Neuronal stem cell (in vitro differentiated cells): ENCODE results near the gene CARMIL1.

Source experiments
- DNase-seq: peaks from one replicate; pipeline ENCODE4 v3.0.0-alpha.2; 2013; ENCODE audit warnings: low spot score
- H2AFZ ChIP-seq: one replicate; pipeline ENCODE4 v1.6.1; 2013; ENCODE audit warnings: mild to moderate bottlenecking, low read length, inconsistent platforms
- H2AK5ac ChIP-seq: 2 replicates; pipeline ENCODE4 v1.6.1; 2013; ENCODE audit warnings: low read depth, mild to moderate bottlenecking, inconsistent platforms, low read length, moderate library complexity, mixed read lengths
- H2BK120ac ChIP-seq: 2 replicates; pipeline ENCODE4 v1.6.1; 2013; ENCODE audit warnings: low read depth, mild to moderate bottlenecking, inconsistent platforms, low read length, moderate library complexity, mixed read lengths
- H2BK12ac ChIP-seq: one replicate; pipeline ENCODE4 v1.6.1; 2013; ENCODE audit warnings: low read length, inconsistent platforms
- H2BK15ac ChIP-seq: 2 replicates; pipeline ENCODE4 v1.6.1; 2013; ENCODE audit warnings: mild to moderate bottlenecking, low read length, inconsistent platforms, mixed read lengths
- H2BK5ac ChIP-seq: one replicate; pipeline ENCODE4 v1.6.1; 2013; ENCODE audit warnings: inconsistent platforms, mild to moderate bottlenecking, low read length, moderate library complexity
- H3K14ac ChIP-seq: one replicate; pipeline ENCODE4 v1.6.1; 2013; ENCODE audit warnings: low read length, inconsistent platforms
- H3K18ac ChIP-seq: 2 replicates; pipeline ENCODE4 v1.6.1; 2013; ENCODE audit warnings: low read length, inconsistent platforms
- H3K23ac ChIP-seq: 2 replicates; pipeline ENCODE4 v1.6.1; 2013; ENCODE audit warnings: low read depth, mild to moderate bottlenecking, mixed read lengths, low read length, inconsistent platforms; ENCODE audit not compliant: poor library complexity
- H3K27ac ChIP-seq: replicated peaks from 3 replicates; pipeline ENCODE4 v1.5.1; 2013; ENCODE audit warnings: low read length, inconsistent platforms
- H3K27me3 ChIP-seq, 3 experiments: 2 replicates each; pipeline ENCODE4 v1.6.1; 2013; ENCODE audit warnings: low read length in 3 of 3, mild to moderate bottlenecking in 2 of 3, inconsistent platforms in 1 of 3, low read depth in 1 of 3, mixed read lengths in 1 of 3, moderate library complexity in 1 of 3; ENCODE audit not compliant: control insufficient read depth in 3 of 3, insufficient read depth in 3 of 3
- H3K36me3 ChIP-seq, 2 donors: replicated peaks in 1 of 2; 2 replicates each; pipeline ENCODE4 v1.6.1; 2013; ENCODE audit warnings: low read length in 2 of 2; ENCODE audit not compliant: control insufficient read depth in 2 of 2, insufficient read depth in 2 of 2
- H3K4ac ChIP-seq: 2 replicates; pipeline ENCODE4 v1.6.1; 2013; ENCODE audit warnings: inconsistent platforms, mild to moderate bottlenecking, low read length, moderate library complexity
- H3K4me1 ChIP-seq, 2 donors: 1 replicate in 1 of 2; 2 replicates in 1 of 2; pipeline ENCODE4 v1.6.1; 2013; ENCODE audit warnings: low read length in 2 of 2, low read depth in 1 of 2; ENCODE audit not compliant: control insufficient read depth in 2 of 2, insufficient read depth in 1 of 2
- H3K4me2 ChIP-seq: one replicate; pipeline ENCODE4 v1.6.1; 2013; ENCODE audit warnings: mild to moderate bottlenecking, low read length, inconsistent platforms; ENCODE audit not compliant: insufficient read depth, poor library complexity, severe bottlenecking
- H3K4me3 ChIP-seq, 2 donors: 2 replicates each; pipeline ENCODE4 v1.5.1; 2013; ENCODE audit warnings: low read length in 2 of 2, mild to moderate bottlenecking in 2 of 2, inconsistent platforms in 1 of 2, moderate library complexity in 1 of 2
- H3K79me1 ChIP-seq: one replicate; pipeline ENCODE4 v1.6.1; 2013; ENCODE audit warnings: low read depth, mild to moderate bottlenecking, inconsistent platforms, low read length, moderate library complexity
- H3K9ac ChIP-seq: one replicate; pipeline ENCODE4 v1.6.1; 2013; ENCODE audit warnings: mild to moderate bottlenecking, low read depth, low read length, inconsistent platforms; ENCODE audit not compliant: poor library complexity
- H3K9me3 ChIP-seq, 2 donors: replicated peaks in 1 of 2; 2 replicates each; pipeline versions ENCODE3 to v1.6.1; 2013; ENCODE audit warnings: low read length in 2 of 2, mild to moderate bottlenecking in 2 of 2, inconsistent platforms in 1 of 2, low read depth in 1 of 2, mixed read lengths in 1 of 2, moderate library complexity in 1 of 2; ENCODE audit not compliant: control insufficient read depth in 2 of 2, insufficient read depth in 1 of 2
- H4K8ac ChIP-seq: one replicate; pipeline ENCODE4 v1.6.1; 2013; ENCODE audit warnings: low read depth, mild to moderate bottlenecking, inconsistent platforms, low read length, moderate library complexity
- H4K91ac ChIP-seq: one replicate; pipeline ENCODE4 v1.6.1; 2013; ENCODE audit warnings: low read length, low read depth, mild to moderate bottlenecking, inconsistent platforms; ENCODE audit not compliant: poor library complexity
- WGBS, 2 donors: extraction: QIAGEN DNeasy Blood & Tissue Kit; methylation state at CpG; one replicate each; pipeline ENCODE4 v1.1.7; 2013; ENCODE audit warnings: missing lambda C conversion rate in 2 of 2, mixed read lengths in 1 of 2; ENCODE audit not compliant: insufficient read length in 2 of 2, insufficient replicate concordance in 1 of 2; ENCODE audit errors: extremely low coverage in 2 of 2; 5-methylcytosine and 5-hydroxymethylcytosine counted together

CARMIL1 gene

DNA sequence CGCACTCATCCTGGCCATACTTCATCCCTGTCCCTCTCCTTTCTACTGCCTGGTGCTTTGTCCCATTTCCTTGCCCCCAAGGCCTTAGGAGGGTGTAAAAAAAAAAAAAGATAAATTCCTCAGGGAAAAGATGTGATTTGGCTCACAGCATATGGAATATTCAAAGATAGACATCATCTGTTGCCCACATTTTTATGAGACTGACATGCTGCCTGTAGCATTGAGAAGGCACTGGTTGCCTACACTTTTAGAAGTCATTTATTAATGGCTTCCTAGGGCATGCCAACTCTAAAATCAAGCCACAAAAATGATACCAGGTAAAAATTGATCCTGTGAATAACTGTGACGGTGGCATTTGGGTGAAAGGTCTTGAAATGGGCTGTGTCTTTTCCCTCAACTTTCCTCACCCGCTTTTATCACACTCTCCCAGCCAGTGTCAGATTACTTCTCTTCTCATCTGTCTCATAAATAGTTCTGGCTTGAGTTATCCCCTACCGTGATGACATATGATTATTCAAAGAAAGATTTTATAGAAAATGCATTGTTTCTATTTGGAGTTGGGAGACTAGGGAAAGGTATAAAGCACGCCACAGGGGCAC lies 139.4 kb downstream of the CARMIL1 start:
- no peak overlapping the region for H2BK120ac ChIP-seq
- no peak overlapping the region for H2BK15ac ChIP-seq
- no peaks in the 10 kb centered on the region for H3K36me3 ChIP-seq
- no peak overlapping the region for H4K91ac ChIP-seq
- H3K27ac ChIP-seq, result no peak overlapping the region
- H3K14ac ChIP-seq, result no peak overlapping the region
- peaks cover 0 to 2% of the 10 kb centered on the region in 2 donors for H3K4me1 ChIP-seq
- H3K9ac ChIP-seq, result no peak overlapping the region
- no peaks in the 10 kb centered on the region for H3K79me1 ChIP-seq
- H2AK5ac ChIP-seq, result no peak overlapping the region
- no peak overlapping the region for H3K4ac ChIP-seq
- no peak overlapping the region for H3K23ac ChIP-seq
- no peak overlapping the region for H3K18ac ChIP-seq
- WGBS, 2 donors, result no CpG with 5 or more reads among the region's 5 CpGs
- no peaks in the 10 kb centered on the region for H3K27me3 ChIP-seq
- H2BK12ac ChIP-seq, result no peak overlapping the region
- H3K4me2 ChIP-seq, result no peak overlapping the region
- DNase-seq, result no peak
- peaks cover 3 to 14% of the 10 kb centered on the region in 2 donors for H3K9me3 ChIP-seq
- no peak overlapping the region for H2AFZ ChIP-seq
- no peak overlapping the region for H4K8ac ChIP-seq
- H3K4me3 ChIP-seq, result no peak overlapping the region
- no peak overlapping the region for H2BK5ac ChIP-seq

DNA sequence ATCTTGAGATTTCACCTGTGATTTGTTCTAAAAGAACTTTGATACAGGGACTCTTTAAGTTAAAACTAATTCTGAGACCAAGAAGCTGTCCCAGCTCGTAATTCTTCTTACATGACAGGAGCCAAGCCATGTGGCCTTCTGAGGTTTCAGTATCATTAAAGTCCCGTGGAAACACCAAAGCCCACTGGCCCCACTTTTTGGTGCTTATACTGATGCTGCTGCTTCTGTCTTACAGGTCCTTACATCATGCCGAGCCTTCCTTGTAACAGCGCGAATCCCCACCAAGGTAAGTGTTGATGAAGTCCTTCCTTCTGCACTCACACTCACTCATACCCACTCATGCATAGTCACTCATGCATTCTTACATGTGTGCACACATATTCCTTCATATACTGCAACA lies 140.7 kb downstream of the CARMIL1 start:
- no peaks in the 10 kb centered on the region for H3K27me3 ChIP-seq
- no CpG with 5 or more reads among the region's 5 CpGs for WGBS, 2 donors
- H4K91ac ChIP-seq, result no peak overlapping the region
- H3K27ac ChIP-seq, result no peak overlapping the region
- no peak overlapping the region for H3K14ac ChIP-seq
- no peak for DNase-seq
- H3K9me3 ChIP-seq, result peaks cover 3 to 14% of the 10 kb centered on the region in 2 donors
- no peaks in the 10 kb centered on the region for H3K79me1 ChIP-seq
- no peak overlapping the region for H4K8ac ChIP-seq
- no peak overlapping the region for H2AFZ ChIP-seq
- no peak overlapping the region for H3K23ac ChIP-seq
- no peak overlapping the region for H2BK15ac ChIP-seq
- no peak overlapping the region for H3K9ac ChIP-seq
- no peak overlapping the region for H3K4me3 ChIP-seq
- H2BK12ac ChIP-seq, result no peak overlapping the region
- no peak overlapping the region for H3K18ac ChIP-seq
- H3K36me3 ChIP-seq, result no peaks in the 10 kb centered on the region
- H3K4me2 ChIP-seq, result no peak overlapping the region
- H3K4me1 ChIP-seq, result no peaks in the 10 kb centered on the region
- H2AK5ac ChIP-seq, result no peak overlapping the region
- H2BK5ac ChIP-seq, result no peak overlapping the region
- no peak overlapping the region for H2BK120ac ChIP-seq
- no peak overlapping the region for H3K4ac ChIP-seq

DNA sequence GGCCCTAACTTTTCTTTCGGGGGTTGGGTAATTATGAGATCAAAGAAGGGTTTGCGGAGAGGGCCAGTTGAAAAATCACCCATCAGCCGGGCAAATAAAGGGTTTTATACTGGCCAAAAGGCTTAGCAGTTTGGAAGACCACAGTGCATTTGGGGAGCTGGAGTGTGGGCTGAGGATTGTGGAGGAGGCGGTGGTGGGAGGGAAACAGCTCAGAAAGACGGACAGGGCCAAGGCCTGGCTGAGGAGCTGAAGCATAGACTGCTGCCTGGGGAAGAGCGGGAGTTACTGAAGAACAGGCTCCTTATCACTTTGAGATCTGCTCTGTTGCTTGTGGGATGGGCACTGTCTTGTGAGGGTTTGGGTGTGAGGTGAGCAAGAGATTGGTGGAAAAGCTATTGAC lies 144.2 kb downstream of the CARMIL1 start:
- Histone ChIP-seq H2BK120ac (no peak overlapping the region), H3K27me3 (no peaks in the 10 kb centered on the region), H4K91ac (no peak overlapping the region), H3K18ac (no peak overlapping the region), H3K4me3 (no peak overlapping the region), H3K23ac (no peak overlapping the region), H3K79me1 (no peaks in the 10 kb centered on the region), H2BK12ac (no peak overlapping the region), H3K4me1 (no peaks in the 10 kb centered on the region), H2BK5ac (no peak overlapping the region), H3K9ac (no peak overlapping the region), H3K14ac (no peak overlapping the region), H4K8ac (no peak overlapping the region), H2AFZ (no peak overlapping the region), H3K4me2 (no peak overlapping the region), H2AK5ac (no peak overlapping the region), H3K36me3 (no peaks in the 10 kb centered on the region), H2BK15ac (no peak overlapping the region), H3K9me3 (peaks cover 3 to 14% of the 10 kb centered on the region in 2 donors), H3K27ac (no peak overlapping the region), H3K4ac (no peak overlapping the region)
- WGBS, 2 donors, result no CpG with 5 or more reads among the region's 6 CpGs
- DNase-seq, result no peak

DNA sequence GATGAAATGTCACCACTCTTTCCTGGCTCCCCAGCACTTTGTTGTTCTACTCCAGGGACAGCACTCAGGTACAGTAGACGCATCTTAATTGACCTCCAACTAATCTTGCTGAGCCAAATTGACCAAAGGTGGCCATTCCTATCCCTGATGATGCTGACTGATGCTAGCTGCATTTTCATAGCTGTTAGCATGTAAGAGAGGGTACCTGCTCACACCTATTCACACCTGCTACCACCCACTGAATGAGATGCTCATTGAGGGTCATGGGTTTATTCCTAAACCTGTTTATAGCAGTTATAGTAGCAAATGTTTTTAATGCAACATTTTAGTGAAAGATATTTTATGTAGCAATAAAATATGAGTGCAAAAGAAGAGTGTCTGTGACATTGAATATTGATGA lies 145.1 kb downstream of the CARMIL1 start:
- Histone ChIP-seq H3K9me3 (peaks cover 3 to 14% of the 10 kb centered on the region in 2 donors), H3K4ac (no peak overlapping the region), H3K79me1 (no peaks in the 10 kb centered on the region), H2AK5ac (no peak overlapping the region), H3K4me1 (no peaks in the 10 kb centered on the region), H3K23ac (no peak overlapping the region), H2BK120ac (no peak overlapping the region), H2BK15ac (no peak overlapping the region), H3K4me2 (no peak overlapping the region), H4K91ac (no peak overlapping the region), H3K4me3 (no peak overlapping the region), H3K18ac (no peak overlapping the region), H4K8ac (no peak overlapping the region), H3K27me3 (no peaks in the 10 kb centered on the region), H2BK5ac (no peak overlapping the region), H3K27ac (no peak overlapping the region), H3K9ac (no peak overlapping the region), H3K14ac (no peak overlapping the region), H2BK12ac (no peak overlapping the region), H3K36me3 (no peaks in the 10 kb centered on the region), H2AFZ (no peak overlapping the region)
- WGBS, 2 donors, result no CpG with 5 or more reads among the region's 1 CpG
- DNase-seq, result no peak
